ENCODE results near the gene MFSD2B.

The MFSD2B gene

GRCh38 chr2:24052951-24053350, 43.1 kb downstream of the MFSD2B start:
- no peak for FAIRE-seq
- DNase-seq (ENCODE audit: insufficient read length, low spot score) = no peak
- TF ChIP-seq, protein P1, sequence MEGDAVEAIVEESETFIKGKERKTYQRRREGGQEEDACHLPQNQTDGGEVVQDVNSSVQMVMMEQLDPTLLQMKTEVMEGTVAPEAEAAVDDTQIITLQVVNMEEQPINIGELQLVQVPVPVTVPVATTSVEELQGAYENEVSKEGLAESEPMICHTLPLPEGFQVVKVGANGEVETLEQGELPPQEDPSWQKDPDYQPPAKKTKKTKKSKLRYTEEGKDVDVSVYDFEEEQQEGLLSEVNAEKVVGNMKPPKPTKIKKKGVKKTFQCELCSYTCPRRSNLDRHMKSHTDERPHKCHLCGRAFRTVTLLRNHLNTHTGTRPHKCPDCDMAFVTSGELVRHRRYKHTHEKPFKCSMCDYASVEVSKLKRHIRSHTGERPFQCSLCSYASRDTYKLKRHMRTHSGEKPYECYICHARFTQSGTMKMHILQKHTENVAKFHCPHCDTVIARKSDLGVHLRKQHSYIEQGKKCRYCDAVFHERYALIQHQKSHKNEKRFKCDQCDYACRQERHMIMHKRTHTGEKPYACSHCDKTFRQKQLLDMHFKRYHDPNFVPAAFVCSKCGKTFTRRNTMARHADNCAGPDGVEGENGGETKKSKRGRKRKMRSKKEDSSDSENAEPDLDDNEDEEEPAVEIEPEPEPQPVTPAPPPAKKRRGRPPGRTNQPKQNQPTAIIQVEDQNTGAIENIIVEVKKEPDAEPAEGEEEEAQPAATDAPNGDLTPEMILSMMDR (IDR thresholded peaks at IDR 0.05; ENCODE audit: insufficient read depth, missing control alignments) = no peak

GRCh38 chr2:24054366-24055010, 44.6 kb downstream of the MFSD2B start:
- TF ChIP-seq, protein P1 (IDR thresholded peaks at IDR 0.05; ENCODE audit: insufficient read depth, missing control alignments) = no peak
- FAIRE-seq (no peak), DNase-seq (ENCODE audit: insufficient read length, low spot score) (no peak)

GRCh38 chr2:24055750-24056149, 45.9 kb downstream of the MFSD2B start:
- FAIRE-seq (no peak), DNase-seq (ENCODE audit: insufficient read length, low spot score) (no peak)
- TF ChIP-seq, protein P1 (IDR thresholded peaks at IDR 0.05; ENCODE audit: insufficient read depth, missing control alignments) = no peak

- FAIRE-seq = no peak
- DNase-seq (ENCODE audit: insufficient read length, low spot score) = no peak
- TF ChIP-seq, protein P1 (IDR thresholded peaks at IDR 0.05; ENCODE audit: insufficient read depth, missing control alignments) = no peak
These were observed 48.8 kb downstream of the MFSD2B start for GRCh38 chr2:24058564-24059271.

DNA sequence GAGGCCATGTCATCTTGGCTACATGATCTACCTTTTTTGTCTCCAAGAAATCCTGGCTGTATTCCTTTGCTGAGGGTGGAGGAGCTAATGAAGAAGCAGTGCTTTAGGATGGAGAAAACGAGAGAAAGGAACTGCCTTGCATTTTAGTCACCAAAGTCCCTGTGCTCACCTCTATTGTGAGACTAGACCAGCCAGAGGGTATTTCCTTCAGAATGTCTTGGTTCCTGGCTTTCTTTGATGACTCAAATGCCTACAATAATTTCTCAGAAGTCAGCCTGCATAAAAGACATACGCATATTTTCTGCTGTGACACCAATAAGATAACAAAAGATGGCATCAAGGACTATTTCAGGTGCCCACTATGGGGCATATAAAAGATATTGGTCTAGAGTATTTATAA, 55.5 kb downstream of the MFSD2B start:
- DNase-seq (ENCODE audit: insufficient read length, low spot score) = no peak
- no peak for FAIRE-seq
- TF ChIP-seq, protein P1 (IDR thresholded peaks at IDR 0.05; ENCODE audit: insufficient read depth, missing control alignments) = no peak

- DNase-seq (ENCODE audit: insufficient read length, low spot score) (no peak), FAIRE-seq (no peak)
- TF ChIP-seq, protein P1 (IDR thresholded peaks at IDR 0.05; ENCODE audit: insufficient read depth, missing control alignments) = no peak
These were observed 62.4 kb downstream of the MFSD2B start for GRCh38 chr2:24072259-24072658.

DNA sequence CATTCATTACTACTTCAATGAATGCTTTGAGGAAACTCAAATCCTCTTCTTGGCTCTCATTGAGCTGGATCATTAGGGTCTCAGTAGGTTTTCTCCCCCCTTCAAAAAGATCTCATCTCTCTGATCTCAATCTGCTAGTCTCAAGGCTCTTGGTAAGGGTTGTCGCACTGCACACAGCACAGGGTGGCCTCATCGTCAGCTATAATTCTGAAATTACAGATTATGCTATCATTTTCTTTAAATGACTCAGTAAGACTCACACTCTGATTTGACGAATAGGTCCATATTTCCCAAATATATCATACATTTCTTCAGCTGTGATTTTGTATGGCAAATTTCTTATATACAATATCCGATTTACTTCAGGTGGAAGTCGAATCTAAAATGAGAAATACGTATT, 63.9 kb downstream of the MFSD2B start:
- FAIRE-seq (no peak), DNase-seq (ENCODE audit: insufficient read length, low spot score) (no peak)
- TF ChIP-seq, protein P1 (IDR thresholded peaks at IDR 0.05; ENCODE audit: insufficient read depth, missing control alignments) = no peak
